GM19023 (cell line): Measurements from ENCODE around the gene SUPT7L.
A peak's percentile ranks its signal among the peaks of the same experiment; 100 is the strongest.
"Not testable (repeated sequence)": the region's sequence is repeated elsewhere in the genome, so short reads cannot be mapped to it uniquely, and the experiment has no call there.

Experiments used
- ATAC-seq: cut with Tn5 transposase; IDR thresholded peaks from one replicate; pipeline ENCODE4 v1.9.1; 2021; ENCODE audit warnings: mild to moderate bottlenecking, moderate library complexity; ENCODE audit not compliant: unreplicated experiment

SUPT7L gene

GRCh38 chr2:27640722-27641245, 22.6 kb downstream of the SUPT7L start:
- no peak for ATAC-seq

DNA sequence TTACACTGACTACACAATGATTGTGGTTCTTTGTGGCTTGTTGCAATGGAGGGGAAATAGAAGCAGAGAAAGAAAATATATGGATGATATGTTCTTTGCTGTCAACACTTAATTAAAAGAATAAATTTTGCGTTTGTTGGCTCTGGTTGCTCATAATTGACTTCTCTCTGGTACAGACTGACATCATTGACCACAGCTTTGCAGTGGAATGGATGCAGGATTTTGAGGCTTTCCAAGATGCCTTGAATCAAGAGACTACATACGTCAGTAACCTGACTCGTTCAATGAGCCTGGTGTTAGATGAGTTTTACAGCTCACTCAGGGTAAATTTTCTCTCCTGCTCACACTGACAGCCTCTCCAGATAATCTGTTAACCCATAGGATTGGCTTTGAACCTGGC, 24.7 kb downstream of the SUPT7L start:
- ATAC-seq = no peak

- ATAC-seq = no peak
Measured at GRCh38 chr2:27638037-27638637, 25.3 kb downstream of the SUPT7L start.

DNA sequence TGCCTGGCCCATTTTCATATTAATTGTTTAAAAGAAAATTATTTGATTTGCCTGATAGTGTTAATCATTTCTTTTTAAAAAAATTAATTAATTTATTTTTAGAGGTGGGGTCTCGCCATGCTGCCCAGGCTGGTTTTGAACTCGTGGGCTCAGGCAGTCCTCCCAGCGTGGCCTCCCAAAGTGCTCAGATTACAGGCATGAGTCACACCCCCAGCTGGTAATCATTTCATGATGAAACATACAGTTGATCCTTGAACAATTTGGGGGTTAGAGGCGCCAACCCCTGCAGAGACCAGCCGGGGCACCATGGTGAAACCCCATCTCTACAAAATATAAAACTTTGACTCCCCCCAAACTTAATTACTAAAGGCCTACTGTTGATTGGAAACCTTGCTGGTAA, 26.6 kb downstream of the SUPT7L start:
- no peak for ATAC-seq

DNA sequence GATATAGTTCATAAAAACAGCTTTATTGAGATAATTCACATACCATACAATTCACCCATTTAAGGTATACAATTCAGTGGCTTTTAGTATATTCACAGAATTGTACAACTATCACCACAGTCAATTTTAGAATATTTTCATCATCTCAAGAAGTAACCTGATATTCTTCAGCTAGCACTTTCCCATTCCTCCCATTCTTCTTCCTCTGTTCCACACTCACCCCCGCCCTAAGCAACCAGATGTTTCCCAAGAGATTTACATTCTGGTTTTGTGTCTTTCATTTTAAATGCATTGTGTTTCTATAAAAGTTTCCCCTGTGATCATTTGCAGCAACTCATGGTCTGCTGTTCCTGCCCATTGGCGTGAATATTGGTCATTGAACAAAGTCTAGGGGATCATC, 29.1 kb downstream of the SUPT7L start:
- no peak for ATAC-seq

DNA sequence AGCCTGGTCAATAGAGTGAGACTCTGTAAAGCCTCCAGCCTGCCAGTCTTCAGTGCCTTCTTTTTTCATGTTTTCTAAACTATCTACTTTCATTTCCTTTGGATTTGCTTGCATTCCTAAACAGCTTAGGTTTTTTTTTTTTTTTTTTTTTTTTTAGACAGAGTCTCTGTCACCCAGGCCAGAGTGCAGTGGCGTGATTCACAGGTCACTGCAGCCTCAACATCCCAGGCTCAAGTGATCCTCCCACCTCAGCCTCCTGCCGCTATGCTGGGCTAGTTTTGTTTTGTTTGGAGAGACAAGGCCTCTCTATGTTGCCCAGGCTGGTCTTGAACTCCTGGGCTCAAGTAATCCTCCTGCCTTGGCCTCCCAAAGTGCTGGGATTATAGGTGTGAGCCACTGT, 33.2 kb downstream of the SUPT7L start:
- not testable (repeated sequence) for ATAC-seq

DNA sequence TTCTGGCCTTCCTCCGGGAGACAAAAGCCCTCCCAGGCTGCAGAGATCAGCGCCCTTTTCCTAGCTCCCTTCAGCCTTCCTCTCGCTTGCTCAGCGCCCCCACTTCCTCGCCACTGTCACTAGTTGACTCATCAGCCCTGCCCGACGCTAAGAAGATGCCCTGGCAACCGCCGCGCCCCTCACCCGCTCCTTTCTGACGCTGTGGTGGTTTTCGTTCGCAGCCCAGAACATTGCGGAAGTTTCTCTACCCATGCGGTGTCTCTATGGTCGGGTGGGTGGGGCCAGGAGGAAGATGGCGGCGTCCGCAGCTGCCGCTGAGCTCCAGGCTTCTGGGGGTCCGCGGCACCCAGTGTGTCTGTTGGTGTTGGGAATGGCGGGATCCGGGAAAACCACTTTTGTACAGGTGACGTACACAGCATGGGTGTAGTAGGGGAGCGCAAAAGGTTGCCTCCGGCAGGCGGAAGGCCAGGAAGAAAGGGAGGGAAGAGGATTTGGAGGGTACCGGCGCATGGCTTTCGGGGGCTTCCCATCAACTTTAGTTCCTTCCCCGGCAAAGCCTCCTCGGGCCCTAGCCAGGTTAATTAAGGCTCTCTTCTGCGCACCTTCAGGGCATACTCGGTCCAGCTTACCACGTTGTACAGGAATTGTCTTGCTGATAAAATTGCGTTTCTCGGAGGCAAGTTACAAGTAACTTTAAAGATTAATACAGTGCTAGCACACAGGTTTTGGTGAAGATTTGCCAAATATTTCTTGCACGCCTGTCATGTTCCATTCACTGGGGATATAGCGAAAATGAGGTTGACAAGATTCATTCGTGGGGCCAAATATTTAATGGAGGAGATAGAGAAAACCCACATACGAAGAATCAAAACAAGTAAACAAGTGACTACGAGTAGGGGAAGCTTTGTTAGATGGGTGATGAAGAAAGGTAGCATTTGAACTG, 34.4 kb downstream of the SUPT7L start, which contains the start of the genes CCDC121 and GPN1:
TSS of gene CCDC121 (minus strand) at position 246 of the 943 bp plus-strand sequence. CDS start 1,213 bp downstream, outside the sequence.
TSS of gene GPN1 (plus strand) at position 284 of the 943 bp plus-strand sequence. CDS start at position 293, 9 bp downstream.
- ATAC-seq = peak; percentile 99

- ATAC-seq = peak; percentile 24
Measured at GRCh38 chr2:27627963-27628766, 35.2 kb downstream of the SUPT7L start.

DNA sequence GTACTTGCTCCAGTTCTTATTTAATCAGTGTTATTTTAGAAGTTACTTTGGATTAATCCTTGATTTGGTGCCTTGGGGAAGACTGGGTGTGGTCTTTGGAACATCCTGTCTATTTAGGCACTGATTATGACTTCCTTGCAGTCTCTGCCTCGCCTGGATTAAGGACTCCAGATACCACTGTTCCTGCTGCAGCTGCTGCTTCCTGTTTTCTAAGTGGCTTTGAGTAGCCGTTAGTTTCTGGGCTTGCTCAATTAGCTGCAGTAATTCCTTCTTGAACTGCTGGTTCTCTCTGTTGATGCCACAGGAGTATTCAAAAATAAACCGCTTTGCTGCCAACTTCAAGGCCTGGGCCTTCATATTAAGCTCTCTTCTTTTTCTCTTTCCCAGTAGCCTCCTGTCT, 36.5 kb downstream of the SUPT7L start:
- ATAC-seq = not testable (repeated sequence)

- not testable (repeated sequence) for ATAC-seq
Measured at GRCh38 chr2:27626323-27626722, 37.1 kb downstream of the SUPT7L start.

GRCh38 chr2:27624943-27625342, 38.5 kb downstream of the SUPT7L start:
- no peak for ATAC-seq

DNA sequence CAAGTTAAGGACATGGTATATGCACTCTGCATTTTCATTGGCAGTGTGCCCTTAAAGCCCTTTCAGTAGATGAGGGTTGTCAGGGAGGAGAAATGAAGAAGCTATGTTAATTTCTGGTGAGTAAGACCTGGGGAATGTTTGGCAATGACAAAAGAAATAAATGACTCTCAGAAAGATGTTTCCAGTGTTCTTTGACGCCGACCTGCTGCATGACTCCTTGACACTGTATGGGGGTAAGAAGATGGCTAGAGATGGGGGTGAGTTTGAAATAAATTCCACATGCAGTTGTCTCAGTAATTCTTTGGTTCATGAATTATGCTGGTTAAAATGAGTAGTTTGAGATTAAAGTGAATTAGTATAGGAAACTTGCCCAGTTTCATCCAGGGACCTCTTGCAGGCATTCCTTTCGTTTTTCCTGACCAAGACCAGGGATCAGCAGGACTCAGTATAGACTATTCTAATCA, 40.5 kb downstream of the SUPT7L start:
- ATAC-seq = no peak

DNA sequence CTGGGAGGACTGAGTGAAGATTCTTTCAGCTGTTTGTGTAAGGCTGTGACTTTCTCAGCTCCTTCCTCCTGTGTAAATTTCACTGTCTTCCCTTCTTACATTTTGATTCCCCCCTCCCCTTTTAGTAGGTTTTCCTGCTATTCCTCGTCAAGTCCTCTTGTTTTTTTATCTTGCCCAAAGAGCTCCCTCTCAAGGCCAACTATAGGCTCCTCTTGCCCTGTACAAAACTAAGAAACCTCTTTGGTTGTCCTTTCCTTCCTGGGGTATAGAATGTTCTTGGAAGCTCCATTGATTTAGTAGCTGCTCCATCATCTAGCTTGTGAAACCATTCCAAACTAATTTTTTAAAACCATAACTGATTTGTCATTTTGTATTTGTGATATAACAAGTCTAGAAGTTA, 41.9 kb downstream of the SUPT7L start:
- ATAC-seq = no peak

DNA sequence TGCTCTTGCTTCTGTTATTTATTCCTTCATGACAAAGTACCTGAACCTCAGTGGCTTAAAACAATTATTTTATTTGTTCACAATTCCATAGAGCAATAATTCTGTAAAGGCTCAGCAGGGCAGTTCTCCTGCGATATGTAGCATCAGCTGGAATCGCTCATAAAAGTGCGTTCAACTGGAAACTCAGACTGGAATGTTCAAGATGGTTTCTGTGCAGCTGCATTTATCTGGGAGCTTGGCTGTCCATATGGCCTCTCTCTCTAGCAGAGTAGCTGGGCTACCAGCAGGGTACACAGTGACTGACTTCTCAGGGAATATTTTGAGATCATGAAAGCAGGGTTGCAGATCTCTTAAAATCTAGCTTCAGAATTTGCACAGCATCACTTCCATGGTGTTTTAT, 48.1 kb downstream of the SUPT7L start:
- ATAC-seq = no peak

DNA sequence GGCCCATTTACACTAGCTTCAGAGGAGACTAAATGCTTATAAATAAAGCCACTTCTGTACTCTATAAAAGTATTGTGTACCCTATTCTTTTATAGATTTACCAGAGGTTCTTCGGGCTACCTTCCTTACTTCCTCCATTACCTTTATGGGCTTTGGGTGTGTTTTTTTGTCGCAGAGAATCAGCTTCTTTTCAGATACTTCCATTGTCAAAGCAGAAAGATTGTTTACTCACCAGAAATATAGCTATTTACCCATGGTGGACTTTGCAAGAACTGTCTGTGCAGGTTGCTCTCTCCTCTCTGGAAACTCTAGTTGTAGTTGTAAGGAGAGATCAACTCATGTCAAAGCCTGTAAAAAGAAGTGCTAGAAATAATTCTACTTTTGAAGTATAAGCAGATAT, 49.4 kb downstream of the SUPT7L start:
- no peak for ATAC-seq

DNA sequence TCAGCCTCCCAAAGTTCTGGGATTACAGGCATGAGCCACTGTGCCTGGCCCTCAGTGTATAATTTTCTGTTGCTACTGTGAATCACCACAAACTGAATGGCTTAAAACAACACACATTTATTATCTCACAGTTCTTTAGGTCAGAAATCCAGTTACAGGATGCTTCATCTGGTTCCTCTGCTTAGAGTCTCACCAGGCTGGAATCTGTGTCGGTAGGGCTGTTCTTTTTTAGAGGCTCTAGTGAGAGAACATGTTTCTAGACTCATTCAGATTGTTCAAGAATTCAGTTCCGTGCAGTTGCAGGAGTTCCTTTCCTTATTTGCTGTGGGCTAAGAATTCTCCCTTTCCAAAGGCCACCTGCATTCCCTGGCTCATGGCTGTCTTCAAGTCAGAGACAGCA, 56.8 kb downstream of the SUPT7L start:
- ATAC-seq = no peak
